Stimulated activated CD8-positive, alpha-beta memory T cell treated with anti-CD3 and anti-CD28 coated beads, Interleukin-7, amount 100 ng/mL, for 48 hours (primary cell): ENCODE measurements around the gene ZNF609.
"Not testable (repeated sequence)": the region's sequence is repeated elsewhere in the genome, so short reads cannot be mapped to it uniquely, and the experiment has no call there.

Source experiments
- DNase-seq, 2 donors: peaks; one replicate each; pipeline ENCODE4 v3.0.0-alpha.2; 2020; ENCODE audit warnings: low read depth in 1 of 2; ENCODE audit errors: extremely low read depth in 1 of 2

The ZNF609 gene

DNA sequence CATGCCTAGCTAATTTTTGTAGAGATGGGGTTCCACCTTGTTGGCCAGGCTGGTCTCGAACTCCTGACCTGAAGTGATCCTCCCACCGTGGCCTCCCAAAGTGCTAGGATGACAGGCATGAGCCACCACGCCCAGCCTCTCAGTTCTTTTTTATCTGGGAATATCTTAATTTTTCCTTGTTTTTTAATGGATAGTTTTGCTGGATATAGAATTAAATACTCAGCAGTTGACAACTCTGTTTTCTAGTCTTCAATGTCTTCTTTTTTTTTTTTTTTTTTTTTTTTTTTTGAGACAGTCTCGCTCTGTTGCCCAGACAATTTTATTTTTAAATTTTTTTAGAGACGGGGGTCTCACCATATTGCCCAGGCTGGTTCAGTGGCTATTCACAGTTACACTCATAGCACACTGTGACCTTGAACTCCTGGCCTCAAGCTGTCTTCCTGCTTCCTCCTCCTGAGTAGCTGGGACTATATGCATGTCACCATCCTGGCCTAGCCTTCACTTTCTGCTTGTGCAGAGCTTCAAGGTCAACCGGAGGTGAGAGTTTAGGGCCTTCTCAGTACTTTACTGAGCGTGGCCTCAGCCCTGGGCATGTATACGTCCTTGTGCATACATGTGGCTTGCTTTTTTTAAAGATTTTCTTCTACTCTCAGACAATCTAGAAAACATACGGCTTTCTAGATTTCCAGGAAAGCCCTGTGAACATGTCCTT is 120.5 kb downstream of the ZNF609 start:
- no peak for DNase-seq

DNA sequence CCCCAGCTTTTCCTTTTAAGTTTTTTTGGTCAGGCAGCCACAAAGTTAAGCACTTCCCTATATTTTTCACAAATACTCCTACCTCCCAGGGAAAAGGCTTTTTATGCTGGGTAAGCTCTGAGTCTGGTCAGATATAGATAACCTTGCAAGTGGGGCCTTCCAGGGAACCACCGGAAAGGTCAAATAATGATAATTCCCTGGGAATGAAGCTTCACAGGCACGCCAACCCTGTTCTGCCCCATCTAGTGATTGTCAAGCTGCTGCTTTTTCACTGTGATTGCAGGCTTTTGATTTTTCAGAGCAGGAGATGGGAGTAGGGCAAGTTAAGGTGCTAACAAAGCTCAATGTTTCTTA is 121.0 kb downstream of the ZNF609 start:
- DNase-seq, result no peak

DNA sequence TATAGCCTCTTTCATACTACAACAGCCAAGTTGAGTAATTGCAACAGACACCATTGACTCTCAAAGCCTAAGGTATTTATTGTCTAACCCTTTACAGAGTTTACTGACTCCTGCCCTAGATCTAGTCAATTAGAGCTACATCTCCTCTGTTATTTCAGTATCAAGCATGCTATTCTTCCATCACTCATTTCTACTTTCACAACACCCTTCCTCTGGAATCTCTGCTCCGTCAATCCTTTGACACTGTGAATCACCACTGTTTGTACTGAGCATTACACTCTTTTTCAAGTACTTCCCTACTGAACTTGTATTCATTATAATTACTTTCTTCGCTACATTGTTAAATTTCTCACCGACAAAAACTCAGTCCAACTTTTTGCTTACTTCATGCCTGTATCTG is 121.8 kb downstream of the ZNF609 start:
- no peak for DNase-seq

DNA sequence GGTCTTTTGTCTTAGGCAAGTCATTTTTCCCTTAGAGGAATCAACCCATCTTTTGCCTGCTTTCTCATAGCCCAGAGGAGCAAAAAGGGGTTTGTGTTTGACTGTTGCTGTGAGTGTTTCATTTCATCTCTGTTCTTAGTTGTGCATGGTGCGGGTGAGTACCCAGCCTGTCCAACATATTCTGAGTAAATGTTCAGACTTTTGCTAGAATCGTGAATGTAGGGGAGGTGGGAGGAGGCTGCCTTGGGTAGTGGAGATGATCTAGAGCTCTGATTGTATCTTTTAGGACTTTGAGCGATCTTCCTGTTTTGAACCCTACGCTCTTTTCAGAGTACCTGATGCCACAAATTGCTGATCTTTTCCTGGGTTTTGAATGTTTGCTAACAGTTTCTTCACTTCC is 123.1 kb downstream of the ZNF609 start:
- no peak for DNase-seq

DNA sequence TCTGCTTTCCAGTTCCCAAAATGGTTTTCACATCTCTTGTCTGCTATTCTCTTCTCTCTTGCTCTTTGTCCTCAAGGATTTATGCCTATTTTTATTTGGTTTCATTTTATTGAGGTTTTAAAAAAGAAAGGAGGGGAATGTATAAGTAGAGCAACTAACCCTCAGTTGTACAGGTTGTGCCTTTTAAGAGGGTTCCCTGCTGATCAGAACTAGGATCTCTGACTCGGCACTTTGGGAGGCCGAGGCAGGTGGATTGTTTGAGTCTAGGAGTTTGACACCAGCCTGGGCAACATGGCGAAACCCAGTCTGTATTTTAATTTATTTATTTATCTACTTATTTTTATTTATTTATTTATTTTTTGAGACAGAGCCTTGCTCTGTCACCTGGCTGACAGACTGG is 123.6 kb downstream of the ZNF609 start:
- DNase-seq, result no peak

DNA sequence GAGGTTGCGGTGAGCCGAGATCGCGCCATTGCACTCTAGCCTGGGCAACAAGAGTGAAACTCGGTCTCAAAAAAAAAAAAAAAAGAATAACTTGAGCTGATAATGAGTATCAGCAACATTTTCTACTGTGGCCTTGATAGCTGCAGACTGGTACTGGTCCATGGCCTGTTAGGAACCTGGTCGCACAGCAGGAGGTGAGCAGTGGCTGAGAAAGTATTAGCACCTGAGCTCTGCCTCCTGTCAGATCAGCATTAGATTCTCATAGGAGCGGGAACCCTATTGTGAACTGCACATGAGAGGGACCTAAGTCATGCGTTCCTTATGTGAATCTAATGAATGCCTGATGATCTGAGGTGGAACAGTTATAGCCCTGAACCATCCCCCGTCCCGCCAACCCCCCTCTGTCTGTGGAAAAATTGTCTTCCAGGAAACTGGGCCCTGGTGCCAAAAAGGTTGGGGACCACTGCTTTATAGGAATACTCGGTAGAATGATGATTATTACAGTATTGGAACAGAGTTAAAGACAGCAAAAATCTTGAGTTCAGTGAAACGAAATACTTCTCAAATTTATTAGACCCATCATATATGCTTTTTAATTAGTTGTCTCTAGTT is 126.0 kb downstream of the ZNF609 start:
- no peak for DNase-seq

DNA sequence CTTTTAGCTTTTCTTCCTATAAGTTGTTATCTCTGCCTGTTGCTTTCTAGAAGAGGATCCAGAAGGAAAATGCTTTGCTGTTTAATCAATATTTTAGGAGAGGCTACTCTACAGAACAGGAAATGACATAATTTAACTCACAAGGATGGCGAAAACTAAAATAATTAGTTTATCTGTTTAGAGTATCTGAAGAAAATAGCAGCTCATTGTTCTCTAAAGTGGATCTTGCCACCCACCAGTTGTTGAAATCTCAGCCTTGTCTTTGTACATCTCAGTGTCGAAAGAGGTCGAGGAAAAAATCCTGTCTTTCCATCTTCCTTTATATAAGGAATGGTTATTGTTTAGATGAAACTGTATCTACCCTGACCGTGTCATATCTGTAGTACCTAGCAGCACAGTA is 126.6 kb downstream of the ZNF609 start:
- no peak for DNase-seq

DNA sequence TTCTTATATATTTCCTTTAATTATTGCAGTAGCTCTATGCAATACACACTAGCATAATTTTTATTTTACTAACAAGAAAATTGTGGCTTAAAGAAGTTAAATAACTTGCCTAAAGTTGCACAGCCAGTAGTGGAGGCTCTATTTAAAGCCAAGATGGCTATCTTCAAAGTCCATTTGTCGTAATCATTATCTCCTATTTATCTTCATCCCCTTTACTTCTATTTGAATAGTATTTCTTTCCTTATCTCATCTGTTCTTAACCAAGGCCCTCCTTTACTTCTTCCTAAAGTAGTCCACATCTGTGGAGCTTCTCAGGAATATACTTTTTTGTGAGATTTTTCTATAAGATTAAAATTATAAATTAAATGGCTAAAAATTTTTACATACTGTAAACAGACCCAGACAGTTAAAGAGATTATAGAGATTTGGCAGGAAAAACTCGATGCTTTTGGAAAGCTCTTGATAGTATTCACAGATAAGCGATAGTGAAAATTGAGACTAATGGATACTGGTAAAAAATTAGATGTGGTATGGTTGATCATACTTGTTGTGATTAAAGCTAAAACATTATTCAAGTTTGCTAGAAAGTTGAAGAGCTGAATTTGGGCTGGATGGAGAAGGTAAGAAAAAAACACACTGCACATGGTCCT is 129.2 kb downstream of the ZNF609 start:
- DNase-seq, result no peak

DNA sequence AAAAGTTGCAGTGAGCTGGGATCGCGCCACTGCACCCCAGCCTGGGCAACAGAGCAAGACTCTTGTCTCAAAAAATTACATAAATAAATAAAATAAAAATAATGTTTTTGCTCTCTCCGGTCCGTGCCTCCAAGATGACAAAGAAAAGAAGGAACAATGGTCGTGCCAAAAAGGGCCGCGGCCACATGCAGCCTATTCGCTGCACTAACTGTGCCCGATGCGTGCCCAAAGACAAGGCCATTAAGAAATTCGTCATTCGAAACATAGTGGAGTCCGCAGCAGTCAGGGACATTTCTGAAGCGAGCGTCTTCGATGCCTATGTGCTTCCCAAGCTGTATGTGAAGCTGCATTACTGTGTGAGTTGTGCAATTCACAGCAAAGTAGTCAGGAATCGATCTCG is 132.5 kb downstream of the ZNF609 start:
- not testable (repeated sequence) for DNase-seq

DNA sequence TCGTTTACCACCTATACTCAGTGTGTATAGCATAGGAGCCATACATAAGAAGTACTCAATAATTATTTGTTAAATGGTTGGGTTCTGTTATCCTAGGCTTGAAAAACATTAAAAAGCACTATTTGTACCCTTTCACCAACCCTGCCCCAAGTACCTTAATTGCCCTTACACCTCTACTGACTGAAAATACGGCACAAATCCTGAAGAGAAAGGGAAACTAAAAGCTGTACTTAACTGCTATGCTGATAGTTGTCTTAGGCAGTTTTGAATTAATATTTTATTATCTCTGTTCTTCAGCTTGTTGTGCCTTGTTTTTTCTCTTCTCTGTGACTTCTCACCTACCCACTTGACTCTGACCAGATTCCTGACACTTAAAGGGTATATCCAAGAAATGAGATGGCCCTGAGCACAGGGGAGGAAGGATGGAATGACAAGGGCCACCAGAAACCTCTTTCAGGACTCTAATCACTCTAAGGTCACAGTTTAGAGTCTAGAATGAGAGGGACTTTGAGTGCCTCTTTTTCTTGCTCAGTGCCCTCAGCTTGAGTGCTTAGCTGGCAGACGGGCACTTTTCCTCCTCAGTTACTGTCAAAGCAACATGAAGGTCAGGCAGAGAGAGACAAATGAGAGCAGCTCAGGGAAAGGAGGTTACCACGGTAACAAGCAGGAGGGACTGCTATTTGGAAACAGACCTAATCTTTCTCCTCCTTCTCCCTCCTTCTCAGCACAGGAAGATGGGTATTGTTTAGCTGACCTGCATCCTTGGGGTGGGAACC is 136.5 kb downstream of the ZNF609 start:
- no peak for DNase-seq

DNA sequence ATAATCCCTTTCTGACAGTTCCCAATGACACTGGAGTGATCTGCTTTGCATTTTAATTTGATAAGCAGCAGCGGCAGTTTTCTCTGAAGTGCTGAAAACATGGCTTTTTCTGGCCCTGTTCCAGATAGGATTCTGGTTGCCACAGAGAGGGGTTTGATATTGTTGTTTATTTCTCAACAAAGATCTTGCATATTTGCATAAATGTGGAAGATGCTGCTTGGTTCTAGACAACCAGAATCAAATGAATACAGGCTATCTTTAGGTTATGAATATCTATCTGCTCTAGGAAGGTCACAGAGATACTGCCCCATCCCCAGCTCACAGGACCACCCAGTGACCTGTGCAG is 137.1 kb downstream of the ZNF609 start:
- no peak for DNase-seq

DNA sequence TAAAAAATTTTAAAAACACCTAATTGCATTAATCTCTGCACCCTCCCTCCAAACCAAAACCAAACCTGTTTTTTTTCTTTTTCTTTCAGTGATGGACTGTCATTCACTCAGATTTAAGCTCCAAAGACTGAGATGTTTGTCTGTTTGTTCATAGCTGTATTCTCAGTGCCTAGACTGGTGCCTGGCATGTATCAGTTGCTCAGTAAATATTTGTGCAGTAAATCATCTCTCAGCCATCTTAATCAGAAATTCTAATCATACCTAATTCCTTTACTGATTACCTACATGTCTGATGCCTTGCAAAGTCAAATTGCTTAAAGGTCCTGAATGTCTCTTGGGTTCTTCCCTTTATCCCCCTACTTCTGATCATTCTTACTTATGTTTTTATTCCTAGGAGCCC is 138.8 kb downstream of the ZNF609 start:
- no peak for DNase-seq

DNA sequence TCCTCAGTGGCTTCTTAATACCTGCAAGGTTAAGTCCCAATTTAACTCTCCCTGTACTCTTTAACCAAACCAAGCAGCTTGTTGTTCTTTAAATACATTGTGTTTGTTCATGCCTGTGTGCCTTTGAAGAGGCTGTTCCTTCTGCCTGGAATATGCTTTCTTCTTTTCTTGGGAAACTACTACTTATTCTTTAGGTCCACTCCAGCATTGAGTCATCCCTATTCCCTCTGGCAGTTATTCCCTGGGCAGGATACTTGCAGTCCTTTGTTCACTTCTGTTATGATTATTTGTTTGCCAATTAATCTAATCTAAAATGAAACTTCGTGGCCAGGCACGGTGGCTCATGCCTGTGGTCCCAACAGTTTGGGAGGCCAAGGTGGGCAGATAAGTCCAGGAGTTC is 139.3 kb downstream of the ZNF609 start:
- DNase-seq, result no peak

DNA sequence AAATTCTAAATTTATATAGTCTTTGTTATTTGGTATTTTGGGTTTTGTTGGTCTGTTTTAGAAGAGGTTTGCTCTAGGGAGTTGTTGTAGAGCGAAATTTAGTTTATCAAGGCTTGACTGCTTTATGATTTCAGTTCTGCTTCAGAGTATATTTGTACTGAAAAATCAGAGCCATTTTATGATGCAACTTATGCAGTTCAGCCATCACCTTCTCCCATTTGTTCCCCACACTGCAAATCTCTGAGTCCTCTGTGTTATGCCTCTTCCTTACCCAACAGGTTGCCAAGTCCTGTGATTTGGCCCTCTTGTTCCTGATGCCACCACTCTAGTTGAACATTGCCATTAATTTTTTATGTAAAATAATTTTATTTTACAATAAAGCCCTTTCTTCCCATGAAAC is 140.4 kb downstream of the ZNF609 start:
- no peak for DNase-seq

DNA sequence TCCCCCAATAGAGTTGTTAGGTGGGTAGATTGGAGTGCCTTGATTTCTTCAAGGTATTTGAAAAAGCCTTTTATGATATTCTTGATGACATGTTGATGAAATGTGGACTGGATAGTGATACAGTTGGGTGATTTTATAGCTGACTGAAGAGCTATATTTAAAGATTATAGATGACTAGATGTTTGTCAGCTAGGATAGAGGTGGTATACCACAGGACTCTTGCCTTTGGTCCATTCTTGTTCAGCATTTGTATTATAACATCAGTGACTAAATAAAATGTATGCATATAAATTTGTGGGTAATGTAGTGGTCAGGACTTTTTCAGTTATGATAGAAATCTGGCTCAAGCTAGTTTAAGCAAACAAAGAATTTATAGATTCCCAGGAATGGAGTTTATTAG is 143.9 kb downstream of the ZNF609 start:
- no peak for DNase-seq

DNA sequence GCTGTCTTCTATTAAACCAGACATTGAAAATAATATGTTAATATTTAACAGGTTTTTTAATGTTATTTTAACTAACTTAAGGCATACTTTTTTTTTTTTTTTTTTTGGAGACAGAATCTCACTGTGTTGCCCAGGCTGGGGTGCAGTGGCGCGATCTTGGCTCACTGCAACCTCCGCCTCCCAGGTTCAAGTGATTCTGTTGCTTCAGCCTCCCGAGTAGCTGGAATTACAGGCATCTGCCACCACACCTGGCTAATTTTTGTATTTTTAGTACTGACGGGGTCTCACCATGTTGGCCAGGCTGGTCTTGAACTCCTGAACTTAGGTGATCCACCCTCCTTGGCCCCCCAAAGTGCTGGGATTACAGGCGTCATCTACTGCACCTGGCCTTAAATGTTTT is 147.0 kb downstream of the ZNF609 start:
- not testable (repeated sequence) for DNase-seq

DNA sequence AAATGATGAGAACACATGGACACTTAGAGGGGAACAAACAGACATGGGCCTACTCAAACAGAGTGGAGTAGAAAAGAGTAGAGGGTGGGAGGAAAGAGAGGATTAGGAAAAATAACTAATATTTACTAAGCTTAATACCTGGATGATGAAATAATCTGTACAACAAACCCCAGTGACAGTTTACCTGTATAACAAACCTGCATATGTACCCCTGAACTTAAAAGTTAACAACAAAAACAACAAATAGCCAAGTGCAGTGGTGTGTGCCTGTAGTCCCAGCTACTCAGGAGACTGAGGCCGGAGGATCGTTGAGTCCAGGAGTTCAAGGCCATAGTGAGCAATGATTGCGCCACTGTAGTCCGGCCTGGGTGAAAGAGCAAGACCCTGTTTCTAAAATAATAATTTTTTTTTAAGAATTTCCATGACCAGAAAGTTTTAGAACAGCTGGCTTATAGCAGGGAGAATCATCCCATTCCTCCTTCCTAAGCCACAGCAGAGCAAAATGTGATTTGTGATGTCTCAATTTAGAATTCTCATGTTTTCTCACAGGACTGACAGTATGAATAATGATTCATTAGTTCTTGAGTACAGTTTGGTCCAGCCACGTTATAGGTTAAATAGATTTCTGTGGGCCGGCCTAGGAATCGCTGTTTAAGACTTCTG is 150.0 kb downstream of the ZNF609 start:
- no peak for DNase-seq

DNA sequence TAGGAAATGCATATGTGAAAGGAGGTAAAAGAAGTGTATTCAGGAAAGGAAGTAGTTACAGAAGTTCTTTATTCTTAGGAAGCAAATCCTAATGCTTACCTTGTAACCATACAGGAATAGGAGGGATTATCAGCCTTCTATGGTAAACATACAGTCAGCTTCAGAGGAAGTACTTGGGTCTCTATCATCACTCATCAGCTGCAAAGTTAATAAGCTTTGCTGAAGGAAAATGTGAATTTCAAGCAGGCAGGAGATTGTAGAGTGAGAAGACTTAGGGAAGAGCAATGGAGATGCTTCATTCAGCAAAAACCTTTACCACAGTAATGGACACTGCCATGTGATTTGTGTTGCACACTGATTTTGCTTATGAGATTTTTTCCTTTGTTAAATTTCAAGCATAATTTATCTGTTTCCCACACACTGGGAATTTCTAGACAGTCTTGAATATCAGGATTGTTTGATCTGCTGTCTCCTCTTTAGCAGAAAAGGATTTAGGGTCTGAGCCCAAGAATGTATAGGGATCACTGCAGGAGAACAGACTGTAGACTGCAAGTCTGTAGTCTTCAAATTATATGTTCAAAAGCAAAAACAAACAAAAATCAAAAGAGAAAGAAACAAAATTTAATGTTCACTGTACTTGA is 150.8 kb downstream of the ZNF609 start:
- DNase-seq, result no peak

DNA sequence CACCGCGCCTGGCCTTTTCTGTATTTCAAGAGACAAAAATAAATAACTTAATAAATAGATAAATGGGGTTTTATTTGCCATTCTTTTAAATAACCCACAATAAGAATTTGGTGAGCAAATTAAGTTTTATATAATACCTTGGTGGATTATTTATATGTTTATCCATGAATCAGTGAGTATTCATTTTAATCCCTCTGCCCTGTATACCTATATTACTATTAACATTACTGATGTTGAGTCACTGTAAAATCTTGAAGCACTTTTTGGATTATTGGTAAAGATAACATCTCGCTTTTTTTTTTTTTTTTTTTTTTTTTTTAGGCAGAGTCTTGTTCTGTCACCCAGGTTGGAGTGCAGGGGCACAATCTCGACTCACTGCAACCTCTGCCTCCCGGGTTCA is 154.1 kb downstream of the ZNF609 start:
- DNase-seq, result no peak

DNA sequence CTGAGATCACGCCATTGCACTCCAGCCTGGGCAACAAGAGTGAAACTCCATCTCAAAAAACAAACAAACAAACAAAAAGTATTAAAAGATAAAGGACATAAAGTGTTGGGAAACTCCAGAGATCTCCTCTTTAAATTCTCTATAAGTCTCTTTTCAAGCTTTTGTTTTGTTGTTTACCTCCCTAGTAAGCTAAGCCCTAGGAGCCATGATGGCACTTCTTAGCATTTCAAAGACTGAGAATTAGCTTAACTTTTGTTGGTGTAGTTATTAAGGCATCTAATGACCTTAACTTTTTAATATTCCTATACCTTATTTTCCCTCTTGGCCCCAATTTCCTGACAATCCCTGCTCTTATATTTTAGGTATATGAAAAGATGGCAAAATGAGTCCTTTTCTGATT is 157.3 kb downstream of the ZNF609 start:
- DNase-seq, result no peak

DNA sequence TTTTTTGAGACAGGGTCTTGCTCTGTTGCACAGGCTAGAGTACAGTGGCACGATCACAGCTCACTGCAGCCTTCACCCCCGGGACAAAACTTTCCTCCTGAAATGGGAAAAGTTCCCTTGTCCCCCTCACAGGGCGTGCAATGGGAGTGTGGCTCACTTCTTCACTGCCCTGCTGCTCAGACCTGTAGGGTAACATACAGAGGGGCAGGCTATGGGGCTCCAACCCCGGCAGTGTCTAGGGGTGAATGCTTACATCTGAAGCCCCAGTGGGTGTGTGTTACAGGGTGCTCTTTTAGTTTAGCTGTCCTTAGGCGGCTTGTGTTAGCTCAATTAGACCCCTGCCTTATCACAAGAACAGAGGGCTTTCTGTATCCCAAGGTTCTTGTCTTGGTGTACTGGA is 157.8 kb downstream of the ZNF609 start:
- DNase-seq, result no peak
